ENCODE data around the gene RRAD.

DNA sequence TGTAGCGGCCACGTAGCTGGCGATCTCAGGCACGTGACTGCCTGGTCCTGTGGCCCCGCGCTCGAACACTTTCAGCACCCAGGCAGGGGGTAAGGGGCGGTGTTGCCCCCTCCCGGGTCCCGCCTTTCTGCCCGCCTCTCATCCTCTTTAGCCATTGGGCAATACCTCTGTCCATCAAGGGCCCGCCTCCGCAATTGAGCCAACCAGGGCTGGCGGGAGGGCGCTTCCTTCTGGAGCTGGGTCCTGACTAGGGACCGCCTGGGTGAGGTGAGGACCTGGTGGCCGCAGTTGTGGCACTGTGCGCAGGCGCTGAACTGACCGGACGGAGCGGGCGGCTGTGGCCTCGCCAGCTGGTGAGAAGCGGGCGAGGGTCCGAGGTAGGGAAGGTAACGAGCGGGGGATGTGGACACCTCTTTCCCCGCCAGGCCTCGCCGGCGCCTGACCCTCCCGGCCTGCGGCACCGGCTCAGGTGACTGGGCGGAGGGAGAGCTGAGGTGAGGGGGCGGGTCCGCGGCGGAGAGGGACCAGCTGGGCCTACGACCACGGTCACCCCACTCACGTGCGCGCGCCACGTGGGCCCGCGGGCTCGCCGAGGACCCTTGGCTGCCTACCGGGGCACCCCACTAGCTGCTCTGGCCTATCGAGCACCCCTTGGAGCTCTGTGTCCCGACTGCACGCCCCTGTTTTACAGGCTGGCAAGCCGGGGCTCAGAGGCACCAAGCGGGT is 44.9 kb downstream of the RRAD start, which contains the start of gene PDP2:
- TF ChIP-seq POLR2A (IDR thresholded peaks at IDR 0.05) (peak in 1 of 2 donors; percentile 42), CTCF (IDR thresholded peaks at IDR 0.05) (peak in 1 of 12 donors; percentile 5)

All from heart left ventricle (tissue), 13 donors.